GM19467 (cell line): ENCODE results near the gene MAGEC2.

Source experiments
- ATAC-seq: cut with Tn5 transposase; IDR thresholded peaks from one replicate; pipeline ENCODE4 v1.9.1; 2021; ENCODE audit warnings: mild to moderate bottlenecking, moderate library complexity; ENCODE audit not compliant: unreplicated experiment

Gene MAGEC2

GRCh38 chrX:142204522-142205433, at the start of gene MAGEC2:
Gene MAGEC2, minus strand, starts transcription at chrX:142205290. Its CDS starts 1,303 bp downstream, at chrX:142203987.
- ATAC-seq: no peak

DNA sequence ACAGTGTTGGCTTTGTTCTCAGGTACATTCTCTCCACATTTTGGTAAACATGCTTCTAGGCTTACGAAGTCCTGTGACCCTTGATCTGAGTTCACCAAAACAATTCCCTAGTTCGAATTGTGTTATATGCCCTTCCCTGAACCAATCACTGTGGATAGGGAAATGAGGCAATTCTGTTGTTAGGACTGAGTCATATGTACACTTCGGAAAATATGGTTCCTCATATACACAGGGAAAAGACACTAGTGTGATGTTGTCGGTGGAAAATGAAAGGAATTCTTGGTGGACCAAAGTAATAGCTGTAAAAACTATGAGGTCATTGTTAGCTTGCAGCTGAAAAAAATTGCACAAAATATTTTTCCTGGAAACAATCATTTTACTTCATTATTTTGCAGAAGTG, 46.6 kb upstream of the MAGEC2 start:
- no peak for ATAC-seq

GRCh38 chrX:142251202-142251601, 46.1 kb upstream of the MAGEC2 start:
- ATAC-seq: no peak

- ATAC-seq: no peak
Observed at GRCh38 chrX:142250502-142250901, 45.4 kb upstream of the MAGEC2 start.

DNA sequence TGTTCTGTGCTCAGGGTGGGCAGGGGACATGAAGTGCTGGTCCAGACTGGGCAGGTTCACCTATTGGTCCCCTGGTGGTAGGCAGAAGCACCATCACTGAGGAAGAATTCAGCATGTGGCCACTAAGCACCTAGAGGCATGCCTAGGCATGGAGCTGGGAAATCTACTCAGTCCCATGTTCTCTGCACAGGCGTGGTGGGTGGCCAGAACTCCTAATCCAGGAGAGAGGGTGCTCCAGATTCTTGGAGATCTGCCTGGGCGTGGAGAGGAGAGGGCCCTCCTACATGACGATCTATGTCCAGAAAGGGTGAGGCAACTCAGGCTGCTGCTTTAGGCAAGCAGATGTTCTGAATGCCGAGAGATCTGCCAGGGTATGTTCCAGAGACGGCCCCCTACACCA, 44.6 kb upstream of the MAGEC2 start:
- ATAC-seq: no peak

DNA sequence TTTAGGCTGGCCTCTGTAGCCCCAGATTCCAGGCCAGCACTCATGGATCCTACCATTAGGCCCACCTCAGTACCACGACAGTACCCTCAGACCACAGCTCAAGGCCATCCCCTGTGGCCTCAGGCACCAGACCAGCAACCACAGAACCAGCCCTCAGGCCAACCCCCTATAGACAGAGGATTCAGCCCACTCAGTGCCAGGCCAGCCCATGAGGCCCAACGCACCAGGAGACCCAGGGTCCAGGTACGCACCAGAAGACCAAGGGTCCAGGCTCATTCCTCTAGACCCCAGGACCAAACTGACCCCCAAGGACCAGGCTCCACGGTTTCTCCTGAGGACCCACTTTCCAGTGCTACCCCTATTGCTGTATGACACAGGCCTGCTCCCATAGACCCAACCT, 39.5 kb upstream of the MAGEC2 start:
- no peak for ATAC-seq

- ATAC-seq: no peak
Observed at GRCh38 chrX:142238536-142238935, 33.4 kb upstream of the MAGEC2 start.

DNA sequence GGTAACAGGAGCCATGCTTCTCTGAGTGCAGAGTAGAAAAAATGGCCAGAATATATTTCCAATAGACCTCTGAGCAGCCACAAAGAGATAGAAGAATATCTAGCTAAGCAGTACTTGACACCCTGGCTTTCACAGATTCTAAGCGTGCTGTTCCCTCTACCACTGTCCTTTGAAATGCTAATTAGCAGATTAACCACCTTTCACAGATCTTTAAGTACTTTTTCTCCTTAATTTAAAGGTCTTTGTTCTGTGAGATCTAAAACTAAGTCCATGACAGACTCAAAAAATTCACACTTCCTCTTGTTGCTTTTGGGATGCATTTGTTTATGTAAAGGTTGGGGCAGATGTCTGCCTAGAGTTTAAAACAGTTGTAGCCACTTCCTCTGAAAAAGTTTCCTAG, 28.3 kb upstream of the MAGEC2 start:
- ATAC-seq: no peak

GRCh38 chrX:142214081-142214480, 9.0 kb upstream of the MAGEC2 start:
- ATAC-seq: no peak

GRCh38 chrX:142201113-142201512, 4.0 kb downstream of the MAGEC2 start:
- no peak for ATAC-seq

- ATAC-seq: no peak
Observed at GRCh38 chrX:142186103-142186502, 19.0 kb downstream of the MAGEC2 start.

GRCh38 chrX:142184756-142185602, 20.1 kb downstream of the MAGEC2 start:
- no peak for ATAC-seq

DNA sequence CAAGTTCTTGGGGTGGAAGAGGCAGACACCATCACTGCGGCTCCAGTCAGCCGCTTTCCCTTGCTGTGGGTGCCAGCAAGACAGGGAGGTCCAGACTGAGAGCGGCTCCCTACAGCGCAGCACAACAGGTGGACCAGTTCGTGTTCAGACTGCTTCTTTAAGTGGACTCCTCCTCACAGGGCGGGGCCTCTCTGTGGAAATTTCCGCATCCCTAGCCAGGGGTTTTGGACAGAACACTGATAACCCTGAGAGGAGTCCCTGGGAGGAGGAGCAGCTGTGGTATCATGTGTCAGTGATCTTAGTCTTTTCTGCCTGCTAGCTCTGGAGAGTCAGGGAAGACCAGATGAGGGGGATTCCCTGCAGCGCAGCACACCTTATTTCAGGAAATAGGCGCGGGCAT, 48.5 kb downstream of the MAGEC2 start:
- ATAC-seq: no peak
